Psoas muscle (tissue), 8 donors: ENCODE measurements around the gene RALGDS. TPM values are rescaled to one million over a fixed set of nuclear protein-coding genes. Genes with fewer than 3 reads are reported as not detected.

ENCODE experiments used
- ATAC-seq, 4 donors: fragments of 200-7000 bp; cut with Tn5 transposase; one replicate each; pipeline ENCODE4 v1.9.1; 2020; ENCODE audit warnings: moderate library complexity in 3 of 4, mild to moderate bottlenecking in 2 of 4
- DNase-seq, 2 donors: peaks; one replicate each; pipeline ENCODE4 v3.0.0-alpha.2; 2020
- H3K27ac ChIP-seq: fragments of 200-600 bp; one replicate; pipeline ENCODE4 v1.8.0; 2022
- H3K27me3 ChIP-seq, 3 donors: fragments of 200-600 bp in 1 of 3; one replicate each; pipeline versions ENCODE4 v1.6.1 to v1.8.0; 2013 to 2022; ENCODE audit warnings: low read length in 2 of 3, mild to moderate bottlenecking in 2 of 3, moderate library complexity in 1 of 3; ENCODE audit not compliant: insufficient read depth in 3 of 3
- H3K36me3 ChIP-seq, 2 donors: fragments of 200-600 bp in 1 of 2; one replicate each; pipeline versions ENCODE4 v1.6.1 to v1.8.0; 2013 to 2022; ENCODE audit warnings: low read depth in 1 of 2, mild to moderate bottlenecking in 1 of 2, moderate library complexity in 1 of 2; ENCODE audit not compliant: insufficient read depth in 1 of 2
- H3K4me1 ChIP-seq: fragments of 200-600 bp; one replicate; pipeline ENCODE4 v1.8.0; 2022
- H3K4me3 ChIP-seq: fragments of 200-600 bp; one replicate; pipeline ENCODE4 v1.8.0; 2022; ENCODE audit warnings: mild to moderate bottlenecking
- H3K9me3 ChIP-seq: fragments of 200-600 bp; one replicate; pipeline ENCODE4 v1.8.0; 2022
- CTCF ChIP-seq: fragments of 200-600 bp; IDR thresholded peaks from one replicate; pipeline ENCODE4 v1.8.0; 2022; ENCODE audit warnings: antibody characterized with exemption
- WGBS, 3 donors: extraction: QIAGEN DNeasy Blood & Tissue Kit; methylation state at CpG; one replicate each; pipeline versions ENCODE4 v1.1.6 to v1.1.7; 2013; 5-methylcytosine and 5-hydroxymethylcytosine counted together
- intact Hi-C, 2 donors: fragments of 100-400 bp; cut with DNase I; formaldehyde crosslinking; loops; one replicate each; pipeline versions ENCODE4 v1.11.0 to v1.14.2; 2022
- polyA plus RNA-seq, 3 donors: library from polyadenylated mRNA; stranded (reverse); fragments of 200-250 nt; gene quantifications; one replicate each; pipeline ENCODE4 v1.2.3, GENCODE V29; 2013
- total RNA-seq, 4 donors: library from RNA; stranded (reverse); fragmentation: NEBNext Ultra II Directional in 2 of 4; extraction: Animal tissue kit (Norgen Biotek cat#: 25700) in 2 of 4; gene quantifications; one replicate each; pipeline versions ENCODE4 v1.2.1 to v1.2.4, GENCODE V29; 2021 to 2023
- donor health status: healthy with polysubstance abuse.
- donor health status: DM: no; HTN: no; CAD: no; lungs with moderate emphysema.
- donor health status: Bipolar disorder and iron deficiency.
- donor health status: healthy.
- donor health status: DM: yes; HTN: yes; CAD: no.
- donor health status: DM: no; HTN: no; CAD: no.
- donor health status: DM: no; HTN: no; CAD: no.
- donor health status: DM: yes; HTN: yes; CAD: no.

RALGDS gene
- total and polyA plus RNA-seq, 7 donors = 12.3 to 64.6 (median 20.5) TPM

GRCh38 chr9:133122935-133123611 lies 2.0 kb upstream of the RALGDS start:
- Histone ChIP-seq H3K4me3 (no peak overlapping the region), H3K36me3 (no peaks in the 10 kb centered on the region), H3K9me3 (no peaks in the 10 kb centered on the region), H3K4me1 (peaks cover 66% of the 10 kb centered on the region), H3K27ac (peak overlapping the region; percentile 80), H3K27me3 (no peaks in the 10 kb centered on the region)
- ATAC-seq (no peak), DNase-seq (peak; percentile 61 to 63)
- intact Hi-C loops = no loop called here
- no peak for TF ChIP-seq CTCF
- 57 to 68% (median 61%) methylated on average over 19 of the region's 19 CpGs for WGBS, 3 donors

GRCh38 chr9:133122605-133122934 lies 1.5 kb upstream of the RALGDS start:
- ATAC-seq (no peak), DNase-seq (no peak)
- H3K27ac ChIP-seq = peak overlapping the region; percentile 80
- no peaks in the 10 kb centered on the region for H3K36me3 ChIP-seq
- 52 to 71% (median 58%) methylated on average over 4 of the region's 4 CpGs for WGBS, 3 donors
- no peaks in the 10 kb centered on the region for H3K27me3 ChIP-seq
- H3K4me1 ChIP-seq = peaks cover 66% of the 10 kb centered on the region
- intact Hi-C loops = no loop called here
- H3K9me3 ChIP-seq = no peaks in the 10 kb centered on the region
- TF ChIP-seq CTCF = no peak
- no peak overlapping the region for H3K4me3 ChIP-seq

- TF ChIP-seq CTCF = no peak
- no peaks in the 10 kb centered on the region for H3K36me3 ChIP-seq
- peak overlapping the region; percentile 80 for H3K27ac ChIP-seq
- WGBS, 3 donors = 81 to 91% (median 90%) methylated on average over 8 of the region's 8 CpGs
- H3K9me3 ChIP-seq = no peaks in the 10 kb centered on the region
- no peaks in the 10 kb centered on the region for H3K27me3 ChIP-seq
- no peak overlapping the region for H3K4me3 ChIP-seq
- ATAC-seq = no peak
- DNase-seq = peak in 1 of 2 donors; percentile 65
- intact Hi-C loops = no loop called here
- H3K4me1 ChIP-seq = peaks cover 66% of the 10 kb centered on the region
These were observed 993 bp upstream of the RALGDS start for GRCh38 chr9:133121915-133122550.

GRCh38 chr9:133120501-133121197 lies 391 bp downstream of the RALGDS start:
- intact Hi-C loops = no loop called here
- Histone ChIP-seq H3K36me3 (no peaks in the 10 kb centered on the region), H3K9me3 (no peaks in the 10 kb centered on the region), H3K27me3 (no peaks in the 10 kb centered on the region), H3K4me3 (peak overlapping the region; percentile 93), H3K4me1 (peaks cover 68% of the 10 kb centered on the region), H3K27ac (peak overlapping the region; percentile 90)
- TF ChIP-seq CTCF = no peak
- DNase-seq = no peak
- WGBS, 3 donors = 0 to 1% (median 1%) methylated on average over 45 to 66 of the region's 66 CpGs
- peak; percentile 1 to 3 (median 2) for ATAC-seq
